Lower leg skin (tissue), 3 donors: ENCODE data around the gene MYO3B.

Source experiments
- CTCF ChIP-seq, 3 donors: fragments of 450-650 bp; IDR thresholded peaks; one replicate each; pipeline ENCODE4 v1.5.1; 2016; ENCODE audit warnings: antibody characterized with exemption in 3 of 3, mild to moderate bottlenecking in 3 of 3, moderate library complexity in 2 of 3
- POLR2A ChIP-seq, 2 donors: fragments of 450-650 bp; IDR thresholded peaks; one replicate each; pipeline ENCODE4 v1.6.1; 2016 to 2017; ENCODE audit warnings: antibody characterized with exemption in 2 of 2, mild to moderate bottlenecking in 1 of 2, moderate library complexity in 1 of 2

GRCh38 chr2:170394641-170395387, 216.9 kb downstream of the MYO3B start:
- no peak for TF ChIP-seq CTCF (IDR thresholded peaks at IDR 0.05)
- no peak for TF ChIP-seq POLR2A (IDR thresholded peaks at IDR 0.05)
